GM23338 (cell line): ENCODE data around the gene FLT1.

ENCODE experiments used
- CREB1 ChIP-seq: fragments of 250-450 bp; sonication (Bioruptor Pico); IDR thresholded peaks from 2 replicates; pipeline ENCODE4 v1.5.0; 2020; ENCODE audit warnings: low read depth, mild to moderate bottlenecking, moderate library complexity
- EZH2 ChIP-seq: fragments of 200-600 bp; sonication (generic); IDR thresholded peaks from one replicate; pipeline ENCODE4 v1.8.0; 2017; ENCODE audit warnings: antibody characterized with exemption, mild to moderate bottlenecking, low read depth; ENCODE audit not compliant: unreplicated experiment
- EZH2phosphoT487 ChIP-seq: fragments of 200-600 bp; sonication (generic); IDR thresholded peaks from one replicate; pipeline ENCODE4 v1.8.1; 2018; ENCODE audit warnings: antibody characterized with exemption; ENCODE audit not compliant: unreplicated experiment
- JUNB ChIP-seq: IDR thresholded peaks from one replicate; pipeline ENCODE4 v1.6.1; 2016; ENCODE audit warnings: antibody characterized with exemption; ENCODE audit not compliant: unreplicated experiment
- NANOG ChIP-seq: IDR thresholded peaks from 2 replicates; pipeline ENCODE4 v1.6.1; 2016; ENCODE audit warnings: antibody characterized with exemption, borderline replicate concordance
- POLR2AphosphoS5 ChIP-seq: IDR thresholded peaks from 2 replicates; pipeline ENCODE4 v1.6.1; 2016; ENCODE audit warnings: antibody characterized with exemption, low read depth
- TF ChIP-seq, protein P1 (sequence below), 2 experiments: fragments of 200-600 bp in 1 of 2; sonication (generic) in 1 of 2; conservative IDR thresholded peaks; 2 replicates each; pipeline versions ENCODE4 v1.5.1 to v1.6.1; 2016 to 2017; ENCODE audit warnings: antibody characterized with exemption in 2 of 2, low read depth in 2 of 2, mild to moderate bottlenecking in 2 of 2, moderate library complexity in 1 of 2
- TF ChIP-seq, protein P2 (sequence below): IDR thresholded peaks from one replicate; pipeline ENCODE4 v1.6.1; 2018; ENCODE audit warnings: antibody characterized with exemption; ENCODE audit not compliant: unreplicated experiment
- TF ChIP-seq, protein P3 (sequence below): IDR thresholded peaks from 2 replicates; pipeline ENCODE4 v1.6.1; 2016; ENCODE audit warnings: antibody characterized with exemption

DNA sequence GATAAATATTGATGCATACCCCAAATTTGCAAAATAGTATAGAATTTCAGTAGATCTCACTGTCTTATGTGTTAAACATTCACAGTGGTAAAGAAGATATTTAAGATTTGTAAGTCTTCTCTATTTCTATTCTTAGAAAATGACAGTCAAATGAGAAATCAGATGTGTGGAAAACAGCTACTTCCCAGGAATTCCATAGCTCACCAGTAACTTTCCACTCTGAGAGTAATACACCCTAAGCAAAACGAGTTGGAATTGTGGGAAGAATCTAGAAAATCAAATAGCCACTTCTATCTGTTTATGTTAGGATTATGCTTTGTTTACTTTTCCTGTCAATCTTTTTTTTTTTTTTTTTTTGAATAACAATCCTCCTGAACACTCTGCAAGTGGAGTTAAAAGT is 69.1 kb downstream of the FLT1 start:
- TF ChIP-seq, protein P1, sequence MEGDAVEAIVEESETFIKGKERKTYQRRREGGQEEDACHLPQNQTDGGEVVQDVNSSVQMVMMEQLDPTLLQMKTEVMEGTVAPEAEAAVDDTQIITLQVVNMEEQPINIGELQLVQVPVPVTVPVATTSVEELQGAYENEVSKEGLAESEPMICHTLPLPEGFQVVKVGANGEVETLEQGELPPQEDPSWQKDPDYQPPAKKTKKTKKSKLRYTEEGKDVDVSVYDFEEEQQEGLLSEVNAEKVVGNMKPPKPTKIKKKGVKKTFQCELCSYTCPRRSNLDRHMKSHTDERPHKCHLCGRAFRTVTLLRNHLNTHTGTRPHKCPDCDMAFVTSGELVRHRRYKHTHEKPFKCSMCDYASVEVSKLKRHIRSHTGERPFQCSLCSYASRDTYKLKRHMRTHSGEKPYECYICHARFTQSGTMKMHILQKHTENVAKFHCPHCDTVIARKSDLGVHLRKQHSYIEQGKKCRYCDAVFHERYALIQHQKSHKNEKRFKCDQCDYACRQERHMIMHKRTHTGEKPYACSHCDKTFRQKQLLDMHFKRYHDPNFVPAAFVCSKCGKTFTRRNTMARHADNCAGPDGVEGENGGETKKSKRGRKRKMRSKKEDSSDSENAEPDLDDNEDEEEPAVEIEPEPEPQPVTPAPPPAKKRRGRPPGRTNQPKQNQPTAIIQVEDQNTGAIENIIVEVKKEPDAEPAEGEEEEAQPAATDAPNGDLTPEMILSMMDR (conservative IDR thresholded peaks at IDR 0.05; ENCODE audit: low read depth in 2 of 2): no peak
- TF ChIP-seq, protein P2, sequence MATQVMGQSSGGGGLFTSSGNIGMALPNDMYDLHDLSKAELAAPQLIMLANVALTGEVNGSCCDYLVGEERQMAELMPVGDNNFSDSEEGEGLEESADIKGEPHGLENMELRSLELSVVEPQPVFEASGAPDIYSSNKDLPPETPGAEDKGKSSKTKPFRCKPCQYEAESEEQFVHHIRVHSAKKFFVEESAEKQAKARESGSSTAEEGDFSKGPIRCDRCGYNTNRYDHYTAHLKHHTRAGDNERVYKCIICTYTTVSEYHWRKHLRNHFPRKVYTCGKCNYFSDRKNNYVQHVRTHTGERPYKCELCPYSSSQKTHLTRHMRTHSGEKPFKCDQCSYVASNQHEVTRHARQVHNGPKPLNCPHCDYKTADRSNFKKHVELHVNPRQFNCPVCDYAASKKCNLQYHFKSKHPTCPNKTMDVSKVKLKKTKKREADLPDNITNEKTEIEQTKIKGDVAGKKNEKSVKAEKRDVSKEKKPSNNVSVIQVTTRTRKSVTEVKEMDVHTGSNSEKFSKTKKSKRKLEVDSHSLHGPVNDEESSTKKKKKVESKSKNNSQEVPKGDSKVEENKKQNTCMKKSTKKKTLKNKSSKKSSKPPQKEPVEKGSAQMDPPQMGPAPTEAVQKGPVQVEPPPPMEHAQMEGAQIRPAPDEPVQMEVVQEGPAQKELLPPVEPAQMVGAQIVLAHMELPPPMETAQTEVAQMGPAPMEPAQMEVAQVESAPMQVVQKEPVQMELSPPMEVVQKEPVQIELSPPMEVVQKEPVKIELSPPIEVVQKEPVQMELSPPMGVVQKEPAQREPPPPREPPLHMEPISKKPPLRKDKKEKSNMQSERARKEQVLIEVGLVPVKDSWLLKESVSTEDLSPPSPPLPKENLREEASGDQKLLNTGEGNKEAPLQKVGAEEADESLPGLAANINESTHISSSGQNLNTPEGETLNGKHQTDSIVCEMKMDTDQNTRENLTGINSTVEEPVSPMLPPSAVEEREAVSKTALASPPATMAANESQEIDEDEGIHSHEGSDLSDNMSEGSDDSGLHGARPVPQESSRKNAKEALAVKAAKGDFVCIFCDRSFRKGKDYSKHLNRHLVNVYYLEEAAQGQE: no peak
- no peak for TF ChIP-seq EZH2
- no peak for TF ChIP-seq POLR2AphosphoS5
- no peak for TF ChIP-seq CREB1 (CRISPR knock-in tag)
- TF ChIP-seq, protein P3, sequence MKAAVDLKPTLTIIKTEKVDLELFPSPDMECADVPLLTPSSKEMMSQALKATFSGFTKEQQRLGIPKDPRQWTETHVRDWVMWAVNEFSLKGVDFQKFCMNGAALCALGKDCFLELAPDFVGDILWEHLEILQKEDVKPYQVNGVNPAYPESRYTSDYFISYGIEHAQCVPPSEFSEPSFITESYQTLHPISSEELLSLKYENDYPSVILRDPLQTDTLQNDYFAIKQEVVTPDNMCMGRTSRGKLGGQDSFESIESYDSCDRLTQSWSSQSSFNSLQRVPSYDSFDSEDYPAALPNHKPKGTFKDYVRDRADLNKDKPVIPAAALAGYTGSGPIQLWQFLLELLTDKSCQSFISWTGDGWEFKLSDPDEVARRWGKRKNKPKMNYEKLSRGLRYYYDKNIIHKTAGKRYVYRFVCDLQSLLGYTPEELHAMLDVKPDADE: no peak
- no peak for TF ChIP-seq NANOG
- TF ChIP-seq EZH2phosphoT487: no peak
- no peak for TF ChIP-seq JUNB
